ENCODE results near the gene RWDD3.

- TF ChIP-seq CTCF (IDR thresholded peaks at IDR 0.05) = no peak
- TF ChIP-seq POLR2A (IDR thresholded peaks at IDR 0.05) = no peak
These were observed 26.6 kb upstream of the RWDD3 start for GRCh38 chr1:95207223-95207935.

All from body of pancreas (tissue), 4 donors.